GM12878 (cell line): Measurements from ENCODE around the gene RPUSD1. TPM values are rescaled to one million over a fixed set of nuclear protein-coding genes. Genes with fewer than 3 reads are reported as not detected.

Source experiments
- ATAC-seq: fragments of 200-7000 bp; cut with Tn5 transposase; 3 replicates; pipeline ENCODE4 v1.9.1; 2020; ENCODE audit warnings: mild to moderate bottlenecking, moderate library complexity
- BruUV-seq: library from RNA; stranded (reverse); fragments of 400-500 nt; replicated peaks from 2 replicates; lab custom pipeline; 2021; lab: Mats Ljungman, UMichigan
- CTCF ChIA-PET: fragments of 300-600 bp; sonication (Branson Sonifier 250); formaldehyde crosslinking; extraction: SDS; loops from one replicate; lab custom pipeline; 2021; ENCODE audit warnings: inconsistent platforms; lab: Yijun Ruan, JAX
- POLR2A ChIA-PET: fragments of 350-600 bp; formaldehyde crosslinking; extraction: SDS; loops from one replicate; lab custom pipeline; 2021; ENCODE audit warnings: inconsistent platforms; lab: Charles Lee
- RAD21 ChIA-PET: fragments of 300-600 bp; sonication (Branson Sonifier 250); formaldehyde crosslinking; loops from one replicate; lab custom pipeline; 2023; ENCODE audit warnings: antibody characterized with exemption; ENCODE audit not compliant: unreplicated experiment; lab: Charles Lee
- SMC1A ChIA-PET: fragments of 300-600 bp; sonication (Branson Sonifier 250); formaldehyde crosslinking; loops from one replicate; lab custom pipeline; 2023; ENCODE audit not compliant: unreplicated experiment, uncharacterized antibody; lab: Charles Lee
- DNase-seq: peaks from one replicate; pipeline ENCODE4 v3.0.0-alpha.2; 2011; ENCODE audit warnings: low read depth, low spot score
- FAIRE-seq: peaks from 3 replicates; lab custom pipeline; 2011; peaks lifted over from hg19 to GRCh38; lab: Jason Lieb, UNC
- H2AFZ ChIP-seq: 2 replicates; pipeline ENCODE4 v1.6.0; 2011; ENCODE audit warnings: low read depth, low read length, control low read depth; ENCODE audit not compliant: control insufficient read depth
- H3K27ac ChIP-seq: 2 replicates; pipeline ENCODE4 v1.5.1; 2011; ENCODE audit warnings: control low read depth; ENCODE audit not compliant: control insufficient read depth, insufficient read depth
- H3K27me3 ChIP-seq, 2 experiments: replicated peaks in 1 of 2; 2 replicates each; pipeline versions ENCODE4 v1.6.0 to v1.6.1; 2011; ENCODE audit warnings: low read length in 1 of 2; ENCODE audit not compliant: control insufficient read depth in 2 of 2, insufficient read depth in 2 of 2
- H3K36me3 ChIP-seq, 2 experiments: 2 replicates each; pipeline ENCODE4 v1.5.1; 2011; ENCODE audit warnings: low read length in 1 of 2; ENCODE audit not compliant: control insufficient read depth in 2 of 2, insufficient read depth in 2 of 2
- H3K4me1 ChIP-seq: 2 replicates; pipeline ENCODE4 v1.6.1; 2011; ENCODE audit warnings: mild to moderate bottlenecking, low read length, moderate library complexity, mixed read lengths; ENCODE audit not compliant: control insufficient read depth, insufficient read depth
- H3K4me2 ChIP-seq: 2 replicates; pipeline ENCODE4 v1.6.0; 2011; ENCODE audit warnings: control low read depth; ENCODE audit not compliant: control insufficient read depth, insufficient read depth
- H3K4me3 ChIP-seq: fragments of 200-600 bp; sonication (generic); 2 replicates; pipeline ENCODE4 v1.5.1; 2016
- H3K79me2 ChIP-seq: 2 replicates; pipeline ENCODE4 v1.6.0; 2011; ENCODE audit warnings: low read length; ENCODE audit not compliant: control insufficient read depth, insufficient read depth
- H3K9ac ChIP-seq: 2 replicates; pipeline ENCODE4 v1.8.0; 2011; ENCODE audit warnings: low read length, control low read depth, mixed read lengths; ENCODE audit not compliant: control insufficient read depth, insufficient read depth
- H3K9me3 ChIP-seq: replicated peaks from 3 replicates; pipeline ENCODE4 v1.5.1; 2011; ENCODE audit warnings: mild to moderate bottlenecking, low read length; ENCODE audit not compliant: control insufficient read depth, insufficient read depth
- H4K20me1 ChIP-seq: 2 replicates; pipeline ENCODE4 v1.6.0; 2011; ENCODE audit not compliant: control insufficient read depth, insufficient read depth
- BHLHE40 ChIP-seq, 2 experiments: fragments of 450-650 bp in 1 of 2; IDR thresholded peaks; 2 replicates each; pipeline ENCODE4 v1.6.1; 2011 to 2017; ENCODE audit warnings: low read depth in 2 of 2, borderline replicate concordance in 1 of 2, improper control_type of control experiment in 1 of 2, low read length in 1 of 2, mild to moderate bottlenecking in 1 of 2
- BMI1 ChIP-seq: fragments of 450-650 bp; IDR thresholded peaks from 2 replicates; pipeline ENCODE4 v1.6.1; 2016; ENCODE audit warnings: mild to moderate bottlenecking, moderate library complexity, borderline replicate concordance
- CBX3 ChIP-seq: fragments of 200-600 bp; sonication (generic); IDR thresholded peaks from 2 replicates; pipeline ENCODE4 v1.6.1; 2016; ENCODE audit warnings: low read depth, borderline replicate concordance
- CBX5 ChIP-seq: sonication (generic); IDR thresholded peaks from 2 replicates; pipeline ENCODE4 v1.6.1; 2016; ENCODE audit warnings: low read depth, moderate library complexity, mild to moderate bottlenecking, inconsistent platforms
- E4F1 ChIP-seq: fragments of 450-650 bp; IDR thresholded peaks from 2 replicates; pipeline ENCODE4 v1.6.1; 2018; ENCODE audit warnings: borderline replicate concordance, mild to moderate bottlenecking; ENCODE audit not compliant: partially characterized antibody
- ESRRA ChIP-seq: IDR thresholded peaks from 2 replicates; pipeline ENCODE4 v1.6.1; 2012; ENCODE audit warnings: mild to moderate bottlenecking, low read length, improper control_type of control experiment
- ETV6 ChIP-seq, 2 experiments: fragments of 450-650 bp in 1 of 2; IDR thresholded peaks in 1 of 2; conservative IDR thresholded peaks in 1 of 2; 2 replicates each; pipeline ENCODE4 v1.6.1; 2014; ENCODE audit warnings: antibody characterized with exemption in 1 of 2, borderline replicate concordance in 1 of 2, low read depth in 1 of 2, mild to moderate bottlenecking in 1 of 2, moderate library complexity in 1 of 2
- GATAD2B ChIP-seq: fragments of 450-650 bp; conservative IDR thresholded peaks from 2 replicates; pipeline ENCODE4 v1.6.1; 2017; ENCODE audit warnings: low read depth, mild to moderate bottlenecking, moderate library complexity
- MXI1 ChIP-seq: fragments of 150-350 bp; IDR thresholded peaks from 2 replicates; pipeline ENCODE4 v1.6.1; 2011; ENCODE audit warnings: low read depth, mild to moderate bottlenecking, inconsistent platforms, low read length, improper control_type of control experiment
- PKNOX1 ChIP-seq: fragments of 450-650 bp; IDR thresholded peaks from 2 replicates; pipeline ENCODE4 v1.6.1; 2016; ENCODE audit warnings: mild to moderate bottlenecking
- POU2F2 ChIP-seq: IDR thresholded peaks from 3 replicates; pipeline ENCODE4 v1.6.1; 2011; ENCODE audit warnings: low read depth, mild to moderate bottlenecking, low read length, borderline replicate concordance
- TCF3 ChIP-seq: IDR thresholded peaks from 2 replicates; pipeline ENCODE4 v1.6.1; 2012; ENCODE audit warnings: low read depth, mild to moderate bottlenecking, low read length, borderline replicate concordance; ENCODE audit not compliant: insufficient read depth
- USF2 ChIP-seq: IDR thresholded peaks from 2 replicates; pipeline ENCODE4 v1.6.1; 2011; ENCODE audit warnings: low read depth, low read length, improper control_type of control experiment, borderline replicate concordance
- WRNIP1 ChIP-seq: IDR thresholded peaks from 2 replicates; pipeline ENCODE4 v1.6.1; 2011; ENCODE audit warnings: low read depth, low read length, improper control_type of control experiment, borderline replicate concordance
- ZBTB33 ChIP-seq: fragments of 450-650 bp; IDR thresholded peaks from 2 replicates; pipeline ENCODE4 v1.6.1; 2017; ENCODE audit warnings: mild to moderate bottlenecking
- ZNF384 ChIP-seq: IDR thresholded peaks from 2 replicates; pipeline ENCODE4 v1.6.1; 2012; ENCODE audit warnings: low read depth, mild to moderate bottlenecking, low read length, improper control_type of control experiment, borderline replicate concordance
- WGBS: methylation state at CpG from one replicate; pipeline ENCODE4 v1.1.6; 2016; ENCODE audit warnings: low lambda C conversion rate; ENCODE audit not compliant: insufficient replicate concordance, insufficient coverage; ENCODE audit errors: missing lambda C conversion rate; 5-methylcytosine and 5-hydroxymethylcytosine counted together
- in situ Hi-C: fragments of 300-500 bp; cut with MboI; formaldehyde crosslinking; loops from 9 replicates; pipeline ENCODE4 v1.14.3; 2018; ENCODE audit warnings: mixed read lengths
- intact Hi-C: fragments of 100-400 bp; cut with micrococcal nuclease; formaldehyde crosslinking; loops from one replicate; pipeline ENCODE4 v1.14.2; 2022; ENCODE audit not compliant: unreplicated experiment
- polyA plus RNA-seq, 11 experiments: library from polyadenylated mRNA; depleted of rRNA in 4 of 11; unstranded in 6 of 11; stranded (reverse) in 5 of 11; fragments of >200 nt; fragmentation: Nextera tagmentation in 4 of 11; fragmentation: Illumina TruSeq in 1 of 11; extraction: Ambion mirVana in 4 of 11; extraction: Trizol in 1 of 11; gene quantifications; 1 replicate in 1 of 11; 2 replicates in 10 of 11; pipeline versions ENCODE4 v1.2.1 to v1.2.3, GENCODE V29; 2011 to 2016; ENCODE audit warnings: inconsistent platforms in 2 of 11, missing spikeins in 2 of 11, low read depth in 1 of 11
- total RNA-seq, 4 experiments: library from RNA; depleted of rRNA in 3 of 4; stranded (reverse); fragments of >200 nt in 3 of 4; fragmentation: Illumina TruSeq in 1 of 4; extraction: Trizol in 1 of 4; gene quantifications; 2 replicates each; pipeline versions ENCODE4 v1.2.1 to v1.2.3, GENCODE V29; 2013 to 2021

RPUSD1 gene
- total and polyA plus RNA-seq, 10 of the 15 experiments (the other 5 are each of a cell fraction or from before 2014, with no cell fraction given): 0.55 to 49.9 (median 21.1) TPM

GRCh38 chr16:831571-832413, 43.6 kb upstream of the RPUSD1 start:
- POLR2A ChIA-PET: no interaction called here
- Histone ChIP-seq H3K36me3 (no peaks in the 10 kb centered on the region), H3K4me2 (no peak overlapping the region), H4K20me1 (no peaks in the 10 kb centered on the region), H3K4me3 (no peak overlapping the region), H3K9ac (no peak overlapping the region), H3K79me2 (no peaks in the 10 kb centered on the region), H2AFZ (no peak overlapping the region), H3K27ac (no peak overlapping the region), H3K9me3 (peaks cover 2% of the 10 kb centered on the region; the same call in 1 of the 3 replicates), H3K4me1 (no peaks in the 10 kb centered on the region), H3K27me3 (no peaks in the 10 kb centered on the region)
- RAD21 ChIA-PET: no interaction called here
- BruUV-seq: no TSS peak
- WGBS: 60% methylated on average over 22 of the region's 27 CpGs
- DNase-seq (no peak), ATAC-seq (no peak), FAIRE-seq (no peak)
- intact Hi-C loops: no loop called here
- in situ Hi-C loops: no loop called here
- CTCF ChIA-PET: no interaction called here
- SMC1A ChIA-PET: no interaction called here
- TF ChIP-seq ZBTB33 (no peak), TCF3 (no peak), MXI1 (no peak), ETV6 (conservative IDR thresholded peaks at IDR 0.05 in 1 of 2, IDR thresholded peaks at IDR 0.05 in 1 of 2; ENCODE audit: borderline replicate concordance in 1 of 2, low read depth in 1 of 2) (no peak), BMI1 (no peak), BHLHE40 (IDR thresholded peaks at IDR 0.05; ENCODE audit: borderline replicate concordance in 1 of 2, low read depth in 2 of 2, low read length in 1 of 2) (no peak), CBX5 (no peak), USF2 (no peak), ZNF384 (no peak), POU2F2 (no peak), WRNIP1 (no peak), PKNOX1 (no peak), CBX3 (no peak), ESRRA (no peak), E4F1 (no peak), GATAD2B (no peak)
